Measurements from ENCODE around the gene ADCK2.
A peak's percentile ranks its signal among the peaks of the same experiment; 100 is the strongest.

ADCK2 gene

GRCh38 chr7:140669352-140669751, 3.4 kb upstream of the ADCK2 start:
- TF ChIP-seq CREB1 (IDR thresholded peaks at IDR 0.05; ENCODE audit: low read depth): no peak
- no peak for TF ChIP-seq USF1 (IDR thresholded peaks at IDR 0.05)
- TF ChIP-seq TCF12 (IDR thresholded peaks at IDR 0.05; ENCODE audit: low read depth): no peak
- TF ChIP-seq TEAD4 (IDR thresholded peaks at IDR 0.05): no peak
- no peak for TF ChIP-seq CEBPB (IDR thresholded peaks at IDR 0.05)
- no peak for TF ChIP-seq EP300 (IDR thresholded peaks at IDR 0.05; ENCODE audit: borderline replicate concordance)
- TF ChIP-seq ZBTB7A (IDR thresholded peaks at IDR 0.05; ENCODE audit: low read depth): no peak
- TF ChIP-seq TAF1 (IDR thresholded peaks at IDR 0.05; ENCODE audit: low read depth): no peak

- TF ChIP-seq YY1 (IDR thresholded peaks at IDR 0.05; ENCODE audit: low read depth) (no peak), EP300 (IDR thresholded peaks at IDR 0.05; ENCODE audit: borderline replicate concordance) (no peak), REST (IDR thresholded peaks at IDR 0.05; ENCODE audit: low read depth) (no peak), MAX (IDR thresholded peaks at IDR 0.05) (no peak), CREB1 (IDR thresholded peaks at IDR 0.05; ENCODE audit: low read depth) (no peak), TAF1 (IDR thresholded peaks at IDR 0.05; ENCODE audit: low read depth) (no peak), USF1 (IDR thresholded peaks at IDR 0.05) (no peak), TCF12 (IDR thresholded peaks at IDR 0.05; ENCODE audit: low read depth) (no peak), FOXM1 (IDR thresholded peaks at IDR 0.05; ENCODE audit: borderline replicate concordance, low read depth) (no peak), NFIC (IDR thresholded peaks at IDR 0.05) (no peak), ZBTB7A (IDR thresholded peaks at IDR 0.05; ENCODE audit: low read depth) (no peak), TEAD4 (IDR thresholded peaks at IDR 0.05) (no peak), CEBPB (IDR thresholded peaks at IDR 0.05) (no peak), EGR1 (IDR thresholded peaks at IDR 0.05) (no peak), RAD21 (IDR thresholded peaks at IDR 0.05; ENCODE audit: low read depth) (no peak)
Observed at GRCh38 chr7:140670343-140670935, 2.3 kb upstream of the ADCK2 start.

GRCh38 chr7:140671966-140672365, 779 bp upstream of the ADCK2 start:
- TF ChIP-seq USF1 (IDR thresholded peaks at IDR 0.05) (no peak), EGR1 (IDR thresholded peaks at IDR 0.05) (no peak), RAD21 (IDR thresholded peaks at IDR 0.05; ENCODE audit: low read depth) (no peak), CEBPB (IDR thresholded peaks at IDR 0.05) (no peak), CREB1 (IDR thresholded peaks at IDR 0.05; ENCODE audit: low read depth) (no peak), ZBTB7A (IDR thresholded peaks at IDR 0.05; ENCODE audit: low read depth) (no peak), YY1 (IDR thresholded peaks at IDR 0.05; ENCODE audit: low read depth) (no peak), TCF12 (IDR thresholded peaks at IDR 0.05; ENCODE audit: low read depth) (no peak), TEAD4 (IDR thresholded peaks at IDR 0.05) (no peak), REST (IDR thresholded peaks at IDR 0.05; ENCODE audit: low read depth) (no peak), EP300 (IDR thresholded peaks at IDR 0.05; ENCODE audit: borderline replicate concordance) (no peak), TAF1 (IDR thresholded peaks at IDR 0.05; ENCODE audit: low read depth) (no peak), MAX (IDR thresholded peaks at IDR 0.05) (no peak), FOXM1 (IDR thresholded peaks at IDR 0.05; ENCODE audit: borderline replicate concordance, low read depth) (no peak), NFIC (IDR thresholded peaks at IDR 0.05) (no peak)

GRCh38 chr7:140673063-140673773, 473 bp downstream of the ADCK2 start:
- TF ChIP-seq MAX (IDR thresholded peaks at IDR 0.05) (peak; percentile 54), YY1 (IDR thresholded peaks at IDR 0.05; ENCODE audit: low read depth) (no peak), TCF12 (IDR thresholded peaks at IDR 0.05; ENCODE audit: low read depth) (no peak), CEBPB (IDR thresholded peaks at IDR 0.05) (no peak), CREB1 (IDR thresholded peaks at IDR 0.05; ENCODE audit: low read depth) (no peak), TAF1 (IDR thresholded peaks at IDR 0.05; ENCODE audit: low read depth) (0 out of 2 replicates have a peak, but pooled peaks have one; percentile 39), EP300 (IDR thresholded peaks at IDR 0.05; ENCODE audit: borderline replicate concordance) (0 out of 2 replicates have a peak, but pooled peaks have one; percentile 19), USF1 (IDR thresholded peaks at IDR 0.05) (no peak), NFIC (IDR thresholded peaks at IDR 0.05) (no peak; the same call in none of the 2 replicates), EGR1 (IDR thresholded peaks at IDR 0.05) (no peak), ZBTB7A (IDR thresholded peaks at IDR 0.05; ENCODE audit: low read depth) (peak; percentile 65), TEAD4 (IDR thresholded peaks at IDR 0.05) (no peak), FOXM1 (IDR thresholded peaks at IDR 0.05; ENCODE audit: borderline replicate concordance, low read depth) (no peak), REST (IDR thresholded peaks at IDR 0.05; ENCODE audit: low read depth) (no peak), RAD21 (IDR thresholded peaks at IDR 0.05; ENCODE audit: low read depth) (no peak)
